HCT116 (cell line): ENCODE measurements around the gene ANXA4. TPM values are rescaled to one million over a fixed set of nuclear protein-coding genes. Genes with fewer than 3 reads are reported as not detected.

Experiments
- ATAC-seq: fragments of 200-7000 bp; cut with Tn5 transposase; 2 replicates; pipeline ENCODE4 v1.9.1; 2020; ENCODE audit warnings: mild to moderate bottlenecking, moderate library complexity
- BruUV-seq: library from RNA; stranded (reverse); fragments of 400-500 nt; replicated peaks from 2 replicates; lab custom pipeline; 2021; lab: Mats Ljungman, UMichigan
- CTCF ChIA-PET: fragments of 300-600 bp; sonication (Branson Sonifier 250); formaldehyde crosslinking; loops from one replicate; lab custom pipeline; 2021; ENCODE audit warnings: antibody characterized with exemption; lab: Charles Lee
- POLR2A ChIA-PET: fragments of 300-600, 350-600 bp; sonication (Branson Sonifier 250); formaldehyde crosslinking; loops from one replicate; lab custom pipeline; 2021; ENCODE audit warnings: antibody characterized with exemption; lab: Charles Lee
- RAD21 ChIA-PET, 2 experiments: fragments of 300-600 bp; sonication (Branson Sonifier 250); formaldehyde crosslinking; loops; one replicate each; lab custom pipeline; 2023; ENCODE audit warnings: low total read pairs in 2 of 2; ENCODE audit not compliant: uncharacterized antibody in 2 of 2, unreplicated experiment in 2 of 2, low non-redundant PET in 1 of 2; lab: Charles Lee
- DNase-seq: peaks from one replicate; pipeline ENCODE4 v3.0.0-alpha.2; 2010; ENCODE audit warnings: low read depth, low spot score
- H2AFZ ChIP-seq: fragments of 200-600 bp; shearing (Covaris generic), sonication (generic); 2 replicates; pipeline ENCODE4 v1.6.1; 2017; ENCODE audit warnings: low read depth, mixed run types, mixed read lengths, antibody characterized with exemption, low read length; ENCODE audit not compliant: poor library complexity, severe bottlenecking
- H3K27ac ChIP-seq: 2 replicates; pipeline ENCODE4 v1.5.1; 2012; ENCODE audit warnings: low read depth, low read length
- H3K27me3 ChIP-seq: fragments of 200-600 bp; sonication (generic); 2 replicates; pipeline ENCODE4 v1.6.1; 2016; ENCODE audit warnings: mixed run types, low read length, mixed read lengths; ENCODE audit not compliant: insufficient read depth
- H3K36me3 ChIP-seq, 2 experiments: fragments of 200-500 bp in 1 of 2; fragments of 200-600 bp in 1 of 2; sonication (Bioruptor generic) in 1 of 2; sonication (generic) in 1 of 2; 2 replicates each; pipeline versions ENCODE4 v1.5.1 to v1.6.1; 2014 to 2016; ENCODE audit warnings: low read length in 2 of 2, inconsistent platforms in 1 of 2, mixed read lengths in 1 of 2, mixed run types in 1 of 2; ENCODE audit not compliant: insufficient read depth in 2 of 2, control insufficient read depth in 1 of 2
- H3K4me1 ChIP-seq, 2 experiments: fragments of 200-600 bp in 1 of 2; sonication (generic) in 1 of 2; 2 replicates each; pipeline versions ENCODE4 v1.5.1 to v1.6.1; 2012 to 2017; ENCODE audit warnings: low read length in 2 of 2, inconsistent platforms in 1 of 2, mild to moderate bottlenecking in 1 of 2, mixed read lengths in 1 of 2, mixed run types in 1 of 2, moderate library complexity in 1 of 2; ENCODE audit not compliant: insufficient read depth in 2 of 2, control insufficient read depth in 1 of 2
- H3K4me2 ChIP-seq: fragments of 200-600 bp; sonication (generic); 2 replicates; pipeline ENCODE4 v1.6.1; 2017; ENCODE audit warnings: mixed run types, low read length, mixed read lengths
- H3K4me3 ChIP-seq, 2 experiments: fragments of 200-600 bp in 1 of 2; sonication (generic) in 1 of 2; replicated peaks in 1 of 2; 2 replicates each; pipeline ENCODE4 v1.5.1; 2011 to 2016; ENCODE audit warnings: low read length in 2 of 2, control low read depth in 1 of 2, low read depth in 1 of 2, mild to moderate bottlenecking in 1 of 2, mixed read lengths in 1 of 2, mixed run types in 1 of 2
- H3K79me2 ChIP-seq: fragments of 200-600 bp; sonication (generic); 2 replicates; pipeline ENCODE4 v1.6.1; 2017; ENCODE audit warnings: mild to moderate bottlenecking, mixed run types, low read length, moderate library complexity, mixed read lengths; ENCODE audit not compliant: insufficient read depth
- H3K9ac ChIP-seq: fragments of 200-600 bp; sonication (generic); 2 replicates; pipeline ENCODE4 v1.6.1; 2016; ENCODE audit warnings: low read length, mixed read lengths
- H3K9me2 ChIP-seq: fragments of 200-600 bp; sonication (generic), shearing (Covaris generic); 2 replicates; pipeline ENCODE4 v1.6.1; 2017; ENCODE audit warnings: mixed run types, mild to moderate bottlenecking, moderate library complexity; ENCODE audit not compliant: insufficient read depth
- H3K9me3 ChIP-seq, 2 experiments: fragments of 200-500 bp in 1 of 2; fragments of 200-600 bp in 1 of 2; sonication (Bioruptor generic) in 1 of 2; sonication (generic) in 1 of 2; 2 replicates each; pipeline ENCODE4 v1.6.1; 2014 to 2017; ENCODE audit warnings: low read length in 2 of 2, mixed read lengths in 2 of 2, inconsistent platforms in 1 of 2, low read depth in 1 of 2, mild to moderate bottlenecking in 1 of 2, mixed run types in 1 of 2, moderate library complexity in 1 of 2; ENCODE audit not compliant: control insufficient read depth in 1 of 2, insufficient read depth in 1 of 2
- H4K20me1 ChIP-seq: fragments of 200-600 bp; sonication (generic), shearing (Covaris generic); 2 replicates; pipeline ENCODE4 v1.6.1; 2017; ENCODE audit warnings: mixed run types, mild to moderate bottlenecking, moderate library complexity; ENCODE audit not compliant: insufficient read depth
- CEBPB ChIP-seq: IDR thresholded peaks from 2 replicates; pipeline ENCODE4 v1.6.1; 2012; ENCODE audit warnings: low read depth
- EGR1 ChIP-seq: IDR thresholded peaks from 2 replicates; pipeline ENCODE4 v1.6.1; 2012; ENCODE audit warnings: low read depth
- ELF1 ChIP-seq: IDR thresholded peaks from 2 replicates; pipeline ENCODE4 v1.6.1; 2012; ENCODE audit warnings: low read depth, borderline replicate concordance
- EZH2phosphoT487 ChIP-seq: fragments of 200-600 bp; IDR thresholded peaks from 2 replicates; pipeline ENCODE4 v1.6.1; 2018; ENCODE audit warnings: antibody characterized with exemption, borderline replicate concordance
- FOSL1 ChIP-seq: IDR thresholded peaks from 2 replicates; pipeline ENCODE4 v1.6.1; 2012; ENCODE audit warnings: low read depth
- POLR2A ChIP-seq: IDR thresholded peaks from 2 replicates; pipeline ENCODE4 v1.7.0; 2011; ENCODE audit warnings: borderline replicate concordance; ENCODE audit not compliant: insufficient read depth, insufficient read length; ENCODE audit errors: extremely low read depth
- POLR2AphosphoS5 ChIP-seq: IDR thresholded peaks from 2 replicates; pipeline ENCODE4 v1.6.1; 2011; ENCODE audit warnings: mild to moderate bottlenecking, low read depth, low read length, moderate library complexity
- RAD21 ChIP-seq: IDR thresholded peaks from 2 replicates; pipeline ENCODE4 v1.6.1; 2012; ENCODE audit warnings: low read depth, mild to moderate bottlenecking
- REST ChIP-seq: IDR thresholded peaks from 2 replicates; pipeline ENCODE4 v1.6.1; 2012; ENCODE audit warnings: low read depth
- SP1 ChIP-seq: IDR thresholded peaks from 2 replicates; pipeline ENCODE4 v1.6.1; 2012; ENCODE audit warnings: low read depth
- SRF ChIP-seq: IDR thresholded peaks from 2 replicates; pipeline ENCODE4 v1.6.1; 2012; ENCODE audit warnings: low read depth
- TCF7L2 ChIP-seq: IDR thresholded peaks from 2 replicates; pipeline ENCODE4 v1.7.0; 2011; ENCODE audit warnings: borderline replicate concordance, inconsistent platforms; ENCODE audit not compliant: insufficient read depth, insufficient read length; ENCODE audit errors: extremely low read depth
- YY1 ChIP-seq: IDR thresholded peaks from 2 replicates; pipeline ENCODE4 v1.6.1; 2011; ENCODE audit warnings: low read length, low read depth, moderate library complexity, mild to moderate bottlenecking; ENCODE audit not compliant: insufficient replicate concordance; ENCODE audit errors: extremely low read depth
- ZFX ChIP-seq: fragments of 450-650 bp; IDR thresholded peaks from 2 replicates; pipeline ENCODE4 v1.6.1; 2017
- ZNF274 ChIP-seq: fragments of 200-500 bp; sonication (Bioruptor generic); IDR thresholded peaks from 2 replicates; pipeline ENCODE4 v1.6.1; 2014; ENCODE audit warnings: mild to moderate bottlenecking, low read depth, low read length, inconsistent platforms
- intact Hi-C: fragments of 100-400 bp; cut with micrococcal nuclease; formaldehyde crosslinking; loops from 2 replicates; pipeline ENCODE4 v1.10.0; 2022
- total RNA-seq: library from RNA; stranded (reverse); gene quantifications from one replicate; pipeline ENCODE4 v1.2.1, GENCODE V29; 2021; ENCODE audit not compliant: unreplicated experiment
- TF ChIP-seq, protein P1 (sequence below): IDR thresholded peaks from 2 replicates; pipeline ENCODE4 v1.6.1; 2011; ENCODE audit warnings: mild to moderate bottlenecking, low read length, moderate library complexity; ENCODE audit not compliant: insufficient replicate concordance; ENCODE audit errors: extremely low read depth

Gene ANXA4
- total RNA-seq, 1 experiment from 2014 or later: 64.6 TPM

GRCh38 chr2:69766014-69766413 lies 24.1 kb downstream of the ANXA4 start:
- CTCF ChIA-PET: no interaction called here
- POLR2A ChIA-PET: no interaction called here
- ATAC-seq (no peak), DNase-seq (no peak)
- Histone ChIP-seq H3K9ac (no peak overlapping the region), H3K4me2 (no peak overlapping the region), H2AFZ (no peak overlapping the region), H3K9me3 (no peaks in the 10 kb centered on the region), H3K79me2 (peaks cover 17% of the 10 kb centered on the region), H3K36me3 (no peaks in the 10 kb centered on the region), H3K9me2 (no peaks in the 10 kb centered on the region), H3K4me3 (no peak overlapping the region), H3K4me1 (peaks cover 32 to 55% of the 10 kb centered on the region in 2 experiments), H3K27ac (no peak overlapping the region), H4K20me1 (no peaks in the 10 kb centered on the region), H3K27me3 (no peaks in the 10 kb centered on the region)
- intact Hi-C loops: no loop called here
- RAD21 ChIA-PET: no interaction called here
- no TSS peak for BruUV-seq
- TF ChIP-seq RAD21 (no peak), ZFX (no peak), YY1 (no peak), EGR1 (no peak), SP1 (0 out of 2 replicates have a peak, but pooled peaks have one; percentile 11), POLR2A (no peak)

DNA sequence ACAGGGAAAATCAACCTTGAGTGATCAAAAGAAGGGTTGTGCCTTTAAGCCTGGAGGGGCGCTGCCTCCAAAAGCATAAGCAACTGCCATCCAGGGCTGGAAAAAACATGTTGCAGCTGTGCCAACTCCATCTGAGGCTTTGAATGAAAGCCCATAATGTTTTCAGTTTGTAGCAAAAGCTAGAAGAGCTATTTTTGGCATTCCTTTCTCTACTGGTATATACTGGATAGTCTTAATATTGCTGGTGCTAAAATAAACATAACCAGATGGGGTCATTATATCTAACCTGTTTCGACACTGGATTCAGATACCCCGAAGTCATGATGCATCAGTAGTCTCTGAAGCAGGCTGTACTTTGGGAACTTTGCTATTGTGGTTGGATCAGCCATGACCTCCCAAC lies 25.1 kb downstream of the ANXA4 start:
- no peak for TF ChIP-seq SP1
- no peak for TF ChIP-seq POLR2A
- no peak for TF ChIP-seq ZNF274
- TF ChIP-seq TCF7L2: no peak
- TF ChIP-seq FOSL1: no peak
- TF ChIP-seq EGR1: no peak
- no peak for TF ChIP-seq CEBPB
- TF ChIP-seq RAD21: no peak
- no peak for TF ChIP-seq POLR2AphosphoS5
- no peak for TF ChIP-seq EZH2phosphoT487
- TF ChIP-seq, protein P1, sequence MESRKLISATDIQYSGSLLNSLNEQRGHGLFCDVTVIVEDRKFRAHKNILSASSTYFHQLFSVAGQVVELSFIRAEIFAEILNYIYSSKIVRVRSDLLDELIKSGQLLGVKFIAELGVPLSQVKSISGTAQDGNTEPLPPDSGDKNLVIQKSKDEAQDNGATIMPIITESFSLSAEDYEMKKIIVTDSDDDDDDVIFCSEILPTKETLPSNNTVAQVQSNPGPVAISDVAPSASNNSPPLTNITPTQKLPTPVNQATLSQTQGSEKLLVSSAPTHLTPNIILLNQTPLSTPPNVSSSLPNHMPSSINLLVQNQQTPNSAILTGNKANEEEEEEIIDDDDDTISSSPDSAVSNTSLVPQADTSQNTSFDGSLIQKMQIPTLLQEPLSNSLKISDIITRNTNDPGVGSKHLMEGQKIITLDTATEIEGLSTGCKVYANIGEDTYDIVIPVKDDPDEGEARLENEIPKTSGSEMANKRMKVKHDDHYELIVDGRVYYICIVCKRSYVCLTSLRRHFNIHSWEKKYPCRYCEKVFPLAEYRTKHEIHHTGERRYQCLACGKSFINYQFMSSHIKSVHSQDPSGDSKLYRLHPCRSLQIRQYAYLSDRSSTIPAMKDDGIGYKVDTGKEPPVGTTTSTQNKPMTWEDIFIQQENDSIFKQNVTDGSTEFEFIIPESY: no peak
- no peak for TF ChIP-seq REST
- TF ChIP-seq ZFX: no peak
- TF ChIP-seq SRF: no peak
- TF ChIP-seq ELF1: no peak
- H3K36me3 ChIP-seq: no peaks in the 10 kb centered on the region
- intact Hi-C loops: no loop called here
- BruUV-seq: no TSS peak
- peaks cover 27% of the 10 kb centered on the region for H3K79me2 ChIP-seq
- H3K4me2 ChIP-seq: no peak overlapping the region
- H4K20me1 ChIP-seq: no peaks in the 10 kb centered on the region
- POLR2A ChIA-PET: interaction anchor here (1.1 to 1.4 kb wide), 2 partner anchors 21 to 25 kb away, joined by 3 read pairs; partner anchors contain the start of gene ANXA4
- H3K27ac ChIP-seq: no peak overlapping the region
- no peak overlapping the region for H3K4me3 ChIP-seq
- RAD21 ChIA-PET: no interaction called here
- H3K9me2 ChIP-seq: no peaks in the 10 kb centered on the region
- DNase-seq (no peak), ATAC-seq (no peak)
- H3K4me1 ChIP-seq: peaks cover 40 to 66% of the 10 kb centered on the region in 2 experiments
- H3K9me3 ChIP-seq: no peaks in the 10 kb centered on the region
- no peak overlapping the region for H3K9ac ChIP-seq
- H2AFZ ChIP-seq: no peak overlapping the region
- H3K27me3 ChIP-seq: no peaks in the 10 kb centered on the region
- CTCF ChIA-PET: no interaction called here
